ENCODE data around the gene TFF1.

GRCh38 chr21:42397746-42398394, 31.5 kb upstream of the TFF1 start:
- TF ChIP-seq POLR2A (IDR thresholded peaks at IDR 0.05; ENCODE audit: low read length) (no peak), GATA1 (IDR thresholded peaks at IDR 0.05; ENCODE audit: low read depth, low read length) (no peak)

Measured in erythroblast (primary cell).